ENCODE measurements around the gene KLHL33.
"Not testable (repeated sequence)": the region's sequence is repeated elsewhere in the genome, so short reads cannot be mapped to it uniquely, and the experiment has no call there.

The KLHL33 gene

GRCh38 chr14:20435582-20436362, at the start of gene KLHL33:
KLHL33 (minus strand) TSS chr14:20436166; CDS start chr14:20435811, 355 bp downstream.
- no peak for DNase-seq (ENCODE audit: low spot score)

GRCh38 chr14:20482382-20482781, 46.4 kb upstream of the KLHL33 start:
- no peak for DNase-seq (ENCODE audit: low spot score)

- DNase-seq (ENCODE audit: low spot score) = no peak
These were observed 42.9 kb upstream of the KLHL33 start for GRCh38 chr14:20478894-20479293.

- peak; percentile 41 for DNase-seq (ENCODE audit: low spot score)
These were observed 41.4 kb upstream of the KLHL33 start for GRCh38 chr14:20477211-20477876.

GRCh38 chr14:20476776-20477175, 40.8 kb upstream of the KLHL33 start:
- no peak for DNase-seq (ENCODE audit: low spot score)

- no peak for DNase-seq (ENCODE audit: low spot score)
These were observed 36.7 kb upstream of the KLHL33 start for GRCh38 chr14:20472536-20473169.

- DNase-seq (ENCODE audit: low spot score) = no peak
These were observed 34.6 kb upstream of the KLHL33 start for GRCh38 chr14:20470603-20470901.

GRCh38 chr14:20469890-20470602, 34.1 kb upstream of the KLHL33 start:
- peak; percentile 81 for DNase-seq (ENCODE audit: low spot score)

GRCh38 chr14:20469242-20469889, 33.4 kb upstream of the KLHL33 start, which contains the start of gene PNP:
PNP (plus strand) TSS chr14:20469406; CDS start chr14:20469525, 119 bp downstream.
- peak; percentile 93 for DNase-seq (ENCODE audit: low spot score)

GRCh38 chr14:20468764-20469241, 32.8 kb upstream of the KLHL33 start:
- DNase-seq (ENCODE audit: low spot score) = no peak

- DNase-seq (ENCODE audit: low spot score) = peak; percentile 99
These were observed 25.5 kb upstream of the KLHL33 start, which contains the start of gene PIP4P1 for GRCh38 chr14:20461225-20462141. PIP4P1 (minus strand) TSS chr14:20461434; CDS start chr14:20461325, 109 bp downstream.

GRCh38 chr14:20460458-20461224, 24.7 kb upstream of the KLHL33 start:
- peak; percentile 56 for DNase-seq (ENCODE audit: low spot score)

- DNase-seq (ENCODE audit: low spot score) = no peak
These were observed 22.2 kb upstream of the KLHL33 start for GRCh38 chr14:20458031-20458789.

GRCh38 chr14:20456971-20457370, 21.0 kb upstream of the KLHL33 start:
- DNase-seq (ENCODE audit: low spot score) = no peak

GRCh38 chr14:20455355-20456300, 19.7 kb upstream of the KLHL33 start:
- DNase-seq (ENCODE audit: low spot score) = peak; percentile 40

GRCh38 chr14:20454516-20455354, 18.8 kb upstream of the KLHL33 start, which contains the start of the genes APEX1 and OSGEP:
APEX1 (plus strand) TSS chr14:20455226; CDS start chr14:20455646, 420 bp downstream.
OSGEP (minus strand) TSS chr14:20454812; CDS start chr14:20454683, 129 bp downstream.
- DNase-seq (ENCODE audit: low spot score) = peak; percentile 99

GRCh38 chr14:20452831-20453230, 16.9 kb upstream of the KLHL33 start:
- not testable (repeated sequence) for DNase-seq (ENCODE audit: low spot score)
